Activated CD8-positive, alpha-beta memory T cell treated with anti-CD3 and anti-CD28 coated beads for 24 hours (primary cell): ENCODE results near the gene ZNF76.

Experiments used
- DNase-seq: peaks from one replicate; pipeline ENCODE4 v3.0.0-alpha.2; 2020

ZNF76 gene

GRCh38 chr6:35273822-35274559 is 14.5 kb downstream of the ZNF76 start:
- no peak for DNase-seq

DNA sequence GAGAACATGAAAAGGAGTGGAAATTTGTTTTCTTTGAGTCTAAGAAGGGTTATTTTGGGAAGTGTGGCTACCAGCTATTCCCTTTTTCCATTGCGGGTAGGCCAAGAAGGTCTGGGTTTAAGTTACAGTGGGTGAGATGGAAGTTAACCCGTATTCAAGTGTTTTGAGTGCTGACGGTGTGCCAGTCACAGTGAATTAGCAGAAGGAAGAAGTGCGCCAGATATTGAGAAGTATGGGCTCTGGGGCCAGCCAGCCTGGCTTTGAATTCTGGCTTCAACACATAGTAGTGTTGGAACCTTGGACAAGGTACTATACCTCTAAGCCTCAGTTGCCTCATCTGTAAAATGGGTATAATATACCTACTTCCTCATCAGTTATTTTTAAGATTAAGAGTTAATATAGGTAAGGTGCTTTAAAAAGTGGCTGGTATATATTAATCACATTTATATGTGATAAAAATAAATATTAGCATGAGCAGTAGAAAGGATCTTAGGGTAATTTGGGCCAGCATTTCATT is 16.3 kb downstream of the ZNF76 start:
- no peak for DNase-seq

DNA sequence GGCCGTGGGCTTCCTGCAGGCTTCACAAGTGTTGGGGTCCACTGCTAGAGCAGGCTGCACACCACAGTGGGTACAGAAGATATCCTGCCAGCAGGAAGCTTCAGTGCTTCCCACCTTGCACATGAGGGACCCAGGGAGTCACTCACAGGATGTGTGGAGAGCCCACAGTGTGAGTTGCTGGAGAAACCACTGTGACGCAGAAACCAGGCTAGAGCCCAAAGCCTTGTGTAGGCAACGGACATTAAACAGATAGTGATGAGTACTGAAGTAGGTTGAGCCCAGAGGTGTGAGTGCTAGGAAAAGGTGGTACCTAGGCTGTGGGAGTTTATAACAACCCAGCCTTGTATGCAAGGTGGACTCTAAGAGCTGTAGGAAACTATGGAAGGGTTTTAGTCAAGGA is 19.2 kb downstream of the ZNF76 start:
- no peak for DNase-seq

DNA sequence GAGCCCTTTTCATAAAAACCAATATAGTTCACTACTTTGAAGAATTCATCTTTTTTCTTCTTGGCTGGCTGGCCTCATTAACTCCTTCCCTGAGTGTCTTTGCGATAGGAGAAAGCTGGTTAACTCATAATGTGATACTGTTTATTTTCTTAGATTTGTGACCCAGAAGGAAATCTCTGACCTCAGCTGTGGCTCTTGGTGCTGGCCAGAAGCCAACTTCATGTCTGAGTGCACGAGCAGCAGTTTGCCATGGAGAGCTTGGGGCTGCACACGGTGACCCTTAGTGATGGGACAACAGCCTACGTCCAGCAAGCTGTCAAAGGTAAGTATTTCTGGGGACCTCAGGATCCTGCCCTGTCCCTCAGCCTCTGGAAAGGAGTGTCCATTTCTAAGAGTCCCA is 21.4 kb downstream of the ZNF76 start:
- no peak for DNase-seq

DNA sequence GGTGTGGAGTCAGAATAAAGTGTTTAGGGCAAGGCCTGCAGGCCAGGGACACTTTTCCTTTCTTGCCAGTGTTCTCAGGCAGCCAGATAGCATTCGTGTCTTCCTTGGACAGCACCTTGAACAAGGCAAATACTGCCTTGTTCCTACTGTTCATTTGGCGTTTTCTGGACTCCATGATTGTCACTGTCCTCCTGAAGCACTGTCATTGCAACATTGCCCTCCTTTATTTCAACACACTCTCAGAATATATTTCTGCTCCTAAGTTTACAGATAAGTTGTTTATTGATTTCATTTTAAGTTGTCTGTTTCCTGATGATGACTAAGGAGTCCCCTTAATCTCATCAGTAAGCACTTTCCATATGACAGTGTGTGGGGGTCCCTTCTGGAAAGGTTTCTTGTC is 22.9 kb downstream of the ZNF76 start:
- DNase-seq = no peak

- DNase-seq = no peak
These were observed 23.8 kb downstream of the ZNF76 start for GRCh38 chr6:35283361-35283760.

- DNase-seq = no peak
These were observed 28.3 kb downstream of the ZNF76 start for GRCh38 chr6:35287671-35288396.

DNA sequence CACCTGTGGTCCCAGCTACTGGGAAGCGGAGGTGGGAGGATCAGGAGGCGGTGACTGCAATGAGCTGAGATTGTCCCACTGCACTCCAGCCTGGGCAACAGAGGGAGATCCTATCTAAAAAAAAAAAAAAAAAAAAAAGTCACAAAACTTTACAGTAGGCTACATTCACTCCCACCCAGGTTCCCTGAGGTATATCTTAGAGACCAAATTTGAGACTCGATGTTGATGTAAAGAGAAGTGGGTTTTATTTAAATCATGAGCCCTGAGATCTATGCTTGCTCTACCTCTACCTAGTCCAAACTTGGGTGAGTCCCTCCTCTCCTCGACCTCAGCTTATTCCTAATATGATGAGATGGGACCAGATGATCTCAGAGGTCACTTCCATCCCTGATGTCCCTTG is 29.3 kb downstream of the ZNF76 start:
- DNase-seq = no peak

DNA sequence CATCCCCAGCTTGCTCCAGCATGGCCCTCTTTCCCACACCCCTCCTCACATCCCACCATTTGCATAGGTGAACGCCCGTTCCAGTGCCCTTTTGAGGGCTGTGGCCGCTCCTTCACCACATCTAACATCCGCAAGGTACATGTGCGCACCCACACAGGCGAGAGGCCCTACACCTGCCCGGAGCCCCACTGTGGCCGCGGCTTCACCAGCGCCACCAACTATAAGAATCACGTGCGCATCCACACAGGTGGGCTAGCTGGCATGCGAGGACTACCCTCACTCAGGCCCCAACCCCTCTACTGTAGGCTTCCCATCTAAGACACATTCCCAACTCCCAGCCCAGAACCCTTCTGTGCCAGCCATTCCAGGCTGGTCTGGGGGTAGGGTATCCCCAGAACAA is 32.0 kb downstream of the ZNF76 start:
- DNase-seq = no peak

GRCh38 chr6:35292494-35292893 is 33.0 kb downstream of the ZNF76 start:
- no peak for DNase-seq

GRCh38 chr6:35293681-35294080 is 34.1 kb downstream of the ZNF76 start:
- DNase-seq = no peak

- DNase-seq = peak; percentile 69
These were observed 34.9 kb downstream of the ZNF76 start for GRCh38 chr6:35294308-35294945.

GRCh38 chr6:35295036-35295435 is 35.5 kb downstream of the ZNF76 start:
- no peak for DNase-seq

- DNase-seq = no peak
These were observed 36.2 kb downstream of the ZNF76 start for GRCh38 chr6:35295521-35296315.

DNA sequence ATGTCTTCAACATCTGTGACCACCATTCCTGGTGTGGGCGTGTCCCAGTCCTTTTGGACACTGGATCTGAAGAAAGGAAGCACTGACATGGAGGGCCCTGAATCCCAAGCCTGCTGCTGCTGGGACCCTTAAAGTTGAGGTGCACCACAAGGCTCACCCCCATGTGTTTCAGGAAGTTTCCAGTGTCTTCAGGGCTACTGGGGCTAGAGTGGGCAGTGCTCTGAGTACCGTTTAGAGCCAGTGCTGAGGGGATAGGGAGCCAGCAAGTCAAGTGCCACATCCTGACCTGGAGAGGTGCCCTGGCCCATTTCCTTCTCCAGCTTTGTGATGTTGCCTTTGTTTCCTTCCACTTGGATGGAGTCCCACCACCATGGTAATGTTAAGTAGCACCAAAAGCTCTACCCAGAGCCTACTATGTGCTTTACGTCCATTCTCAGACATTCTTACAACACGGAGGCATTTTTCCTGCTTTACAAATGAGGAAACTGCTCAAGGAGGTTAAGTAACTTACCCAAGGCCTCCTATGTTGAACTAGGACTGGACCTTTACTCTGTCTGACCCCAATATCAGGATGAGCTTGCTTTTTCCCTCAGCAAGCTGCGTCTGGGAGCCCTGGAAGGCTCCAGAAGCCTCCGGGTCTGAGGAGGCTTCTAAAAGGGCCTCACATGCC is 37.5 kb downstream of the ZNF76 start:
- DNase-seq = no peak

DNA sequence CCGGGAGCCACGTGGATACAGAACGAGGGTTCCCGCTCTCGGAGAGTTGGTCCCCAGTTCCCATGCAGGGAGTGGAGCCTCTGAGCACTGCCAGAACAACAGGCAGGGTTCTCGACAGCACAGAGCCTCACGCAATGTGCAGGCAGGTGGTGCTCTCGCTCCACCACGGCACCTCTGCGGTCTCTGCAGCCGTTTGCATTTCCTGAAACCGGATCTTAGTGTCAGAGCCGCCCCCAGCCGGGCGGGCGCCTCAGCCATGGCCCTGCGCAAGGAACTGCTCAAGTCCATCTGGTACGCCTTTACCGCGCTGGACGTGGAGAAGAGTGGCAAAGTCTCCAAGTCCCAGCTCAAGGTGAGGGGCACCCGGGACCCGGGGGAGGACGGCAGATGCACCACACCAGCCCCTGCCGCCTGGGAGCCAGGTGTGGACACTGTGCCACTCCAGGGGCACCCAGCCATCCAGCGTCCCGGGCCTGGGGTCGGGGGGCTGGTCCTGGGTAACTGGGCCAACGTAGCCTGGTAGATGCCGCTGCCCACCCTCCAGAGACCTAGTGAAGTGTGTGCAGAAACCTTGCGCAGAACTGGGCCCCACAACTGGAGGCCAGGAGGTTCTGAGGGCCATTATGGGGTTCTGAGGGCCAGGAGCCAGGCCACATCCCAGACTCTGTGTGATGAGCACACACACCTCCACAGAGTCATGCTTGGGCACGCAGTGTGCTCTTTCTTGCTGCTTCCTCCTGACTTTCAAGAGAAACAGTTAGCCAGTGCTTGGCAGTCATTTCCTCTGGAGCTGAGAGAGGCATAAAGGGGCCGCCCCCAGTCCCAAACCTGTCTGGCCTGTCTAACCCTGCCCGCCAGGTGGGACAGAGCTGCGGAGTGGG is 38.3 kb downstream of the ZNF76 start, which contains the start of gene DEF6:
DEF6 (plus strand) TSS at position 218 of the 881 bp plus-strand sequence; CDS start at position 257, 39 bp downstream.
- DNase-seq = peak; percentile 91

DNA sequence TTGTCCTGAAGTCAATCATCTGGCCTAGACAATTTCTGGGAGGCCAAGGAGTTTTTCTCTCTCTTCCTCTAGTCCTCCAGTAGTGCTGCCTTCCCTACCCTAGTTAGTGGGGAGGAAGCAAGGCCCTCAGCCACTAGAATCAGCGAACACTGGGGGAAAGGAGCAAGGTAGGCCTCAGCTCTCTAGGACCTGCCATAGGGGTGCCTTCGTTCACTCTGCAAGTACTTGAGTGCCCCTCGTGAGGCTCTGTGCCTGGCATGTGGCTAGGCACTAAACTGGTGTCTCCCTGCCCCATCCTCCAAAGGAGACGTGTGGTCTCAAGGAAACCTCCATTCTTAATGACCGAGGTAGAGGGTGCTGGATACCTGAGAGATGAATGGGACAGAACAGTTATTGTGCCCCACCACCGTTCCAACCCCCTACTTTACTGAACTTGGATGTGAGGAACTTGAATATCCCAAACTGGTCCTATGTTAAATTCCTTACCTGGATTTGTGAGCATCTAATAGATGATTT is 39.1 kb downstream of the ZNF76 start:
- peak; percentile 71 for DNase-seq

- no peak for DNase-seq
These were observed 40.1 kb downstream of the ZNF76 start for GRCh38 chr6:35299674-35300073.

GRCh38 chr6:35300848-35301247 is 41.3 kb downstream of the ZNF76 start:
- DNase-seq = no peak

DNA sequence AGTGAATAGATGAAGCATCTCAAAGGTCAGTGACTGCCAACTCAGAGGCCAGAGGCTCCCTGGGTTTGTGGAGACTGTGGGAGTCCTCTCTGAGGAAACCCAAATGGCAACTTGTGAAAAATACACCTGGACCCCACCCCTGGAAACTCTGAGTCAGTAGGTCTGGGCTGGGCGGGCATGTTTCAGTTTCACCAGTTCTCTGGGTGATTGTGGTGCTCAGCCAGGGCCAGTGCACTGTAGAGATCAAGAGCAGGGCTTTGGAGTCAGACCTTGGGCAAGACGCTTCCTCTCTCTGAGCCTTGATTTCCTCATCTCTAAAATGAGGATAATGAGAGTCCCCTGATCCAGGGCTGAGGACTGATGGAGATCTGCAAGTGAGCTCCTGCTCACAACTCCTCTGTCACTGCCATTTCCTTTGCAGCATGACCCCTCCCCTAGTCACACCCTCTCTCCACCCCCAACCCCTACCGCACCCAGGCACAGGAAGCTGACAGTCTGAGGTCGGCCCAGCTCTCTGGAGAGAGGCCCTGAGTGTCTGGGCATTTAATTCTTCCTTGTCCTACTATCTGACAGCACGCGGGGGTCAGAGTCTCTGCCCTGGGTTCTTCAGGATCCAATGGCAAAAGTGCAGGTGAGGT is 43.2 kb downstream of the ZNF76 start:
- DNase-seq = peak; percentile 92
